HCT116 (cell line): ENCODE measurements around the gene TTLL4.

Experiments used
- EZH2 ChIP-seq: fragments of 200-600 bp; sonication (generic); IDR thresholded peaks from 2 replicates; pipeline ENCODE4 v1.6.1; 2017; ENCODE audit warnings: antibody characterized with exemption, mixed run types
- EZH2phosphoT487 ChIP-seq: fragments of 200-600 bp; IDR thresholded peaks from 2 replicates; pipeline ENCODE4 v1.6.1; 2018; ENCODE audit warnings: antibody characterized with exemption, borderline replicate concordance
- FOSL1 ChIP-seq: IDR thresholded peaks from 2 replicates; pipeline ENCODE4 v1.6.1; 2012; ENCODE audit warnings: low read depth
- POLR2A ChIP-seq: IDR thresholded peaks from 2 replicates; pipeline ENCODE4 v1.7.0; 2011; ENCODE audit warnings: borderline replicate concordance; ENCODE audit not compliant: insufficient read depth, insufficient read length; ENCODE audit errors: extremely low read depth
- SP1 ChIP-seq: IDR thresholded peaks from 2 replicates; pipeline ENCODE4 v1.6.1; 2012; ENCODE audit warnings: low read depth
- ZNF274 ChIP-seq: fragments of 200-500 bp; sonication (Bioruptor generic); IDR thresholded peaks from 2 replicates; pipeline ENCODE4 v1.6.1; 2014; ENCODE audit warnings: mild to moderate bottlenecking, low read depth, low read length, inconsistent platforms
- TF ChIP-seq, protein P1 (sequence below), 3 experiments: fragments of 200-600 bp in 1 of 3; sonication (generic) in 1 of 3; IDR thresholded peaks in 2 of 3; conservative IDR thresholded peaks in 1 of 3; 2 replicates each; pipeline ENCODE4 v1.5.1; 2012 to 2017; ENCODE audit warnings: low read depth in 2 of 3, low read length in 2 of 3, antibody characterized with exemption in 1 of 3, borderline replicate concordance in 1 of 3, control low read depth in 1 of 3, mild to moderate bottlenecking in 1 of 3, mixed read lengths in 1 of 3, mixed run types in 1 of 3, moderate library complexity in 1 of 3; ENCODE audit not compliant: insufficient read depth in 1 of 3
- TF ChIP-seq, protein P2 (sequence below): IDR thresholded peaks from 2 replicates; pipeline ENCODE4 v1.6.1; 2012
- TF ChIP-seq, protein P3 (sequence below): IDR thresholded peaks from 2 replicates; pipeline ENCODE4 v1.6.1; 2012

DNA sequence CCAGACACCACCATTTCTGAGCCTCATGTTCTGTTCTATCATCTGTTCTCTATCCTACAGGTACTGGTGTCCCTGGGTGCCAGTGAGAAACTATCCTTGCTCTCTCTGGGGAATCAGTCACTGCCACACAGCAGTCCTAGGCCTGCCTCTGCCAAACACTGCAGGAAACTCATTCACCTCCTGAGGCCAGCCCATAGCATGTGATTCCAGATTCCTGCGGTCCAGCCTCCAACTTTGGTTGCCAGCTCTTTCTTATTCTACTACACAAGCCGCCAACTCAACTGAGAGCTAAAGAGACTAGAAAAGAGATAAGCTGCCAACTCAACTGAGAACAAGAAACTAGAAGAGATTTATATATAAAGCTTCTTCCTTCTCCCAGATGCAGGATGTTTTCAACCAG lies 8.8 kb upstream of the TTLL4 start:
- TF ChIP-seq, protein P1, sequence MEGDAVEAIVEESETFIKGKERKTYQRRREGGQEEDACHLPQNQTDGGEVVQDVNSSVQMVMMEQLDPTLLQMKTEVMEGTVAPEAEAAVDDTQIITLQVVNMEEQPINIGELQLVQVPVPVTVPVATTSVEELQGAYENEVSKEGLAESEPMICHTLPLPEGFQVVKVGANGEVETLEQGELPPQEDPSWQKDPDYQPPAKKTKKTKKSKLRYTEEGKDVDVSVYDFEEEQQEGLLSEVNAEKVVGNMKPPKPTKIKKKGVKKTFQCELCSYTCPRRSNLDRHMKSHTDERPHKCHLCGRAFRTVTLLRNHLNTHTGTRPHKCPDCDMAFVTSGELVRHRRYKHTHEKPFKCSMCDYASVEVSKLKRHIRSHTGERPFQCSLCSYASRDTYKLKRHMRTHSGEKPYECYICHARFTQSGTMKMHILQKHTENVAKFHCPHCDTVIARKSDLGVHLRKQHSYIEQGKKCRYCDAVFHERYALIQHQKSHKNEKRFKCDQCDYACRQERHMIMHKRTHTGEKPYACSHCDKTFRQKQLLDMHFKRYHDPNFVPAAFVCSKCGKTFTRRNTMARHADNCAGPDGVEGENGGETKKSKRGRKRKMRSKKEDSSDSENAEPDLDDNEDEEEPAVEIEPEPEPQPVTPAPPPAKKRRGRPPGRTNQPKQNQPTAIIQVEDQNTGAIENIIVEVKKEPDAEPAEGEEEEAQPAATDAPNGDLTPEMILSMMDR (IDR thresholded peaks at IDR 0.05 in 2 of 3, conservative IDR thresholded peaks at IDR 0.05 in 1 of 3; ENCODE audit: borderline replicate concordance in 1 of 3, insufficient read depth in 1 of 3, low read depth in 2 of 3, low read length in 2 of 3) = no peak
- no peak for TF ChIP-seq SP1
- no peak for TF ChIP-seq POLR2A
- TF ChIP-seq, protein P2, sequence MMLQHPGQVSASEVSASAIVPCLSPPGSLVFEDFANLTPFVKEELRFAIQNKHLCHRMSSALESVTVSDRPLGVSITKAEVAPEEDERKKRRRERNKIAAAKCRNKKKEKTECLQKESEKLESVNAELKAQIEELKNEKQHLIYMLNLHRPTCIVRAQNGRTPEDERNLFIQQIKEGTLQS = no peak
- TF ChIP-seq EZH2phosphoT487 = no peak
- no peak for TF ChIP-seq FOSL1
- TF ChIP-seq, protein P3, sequence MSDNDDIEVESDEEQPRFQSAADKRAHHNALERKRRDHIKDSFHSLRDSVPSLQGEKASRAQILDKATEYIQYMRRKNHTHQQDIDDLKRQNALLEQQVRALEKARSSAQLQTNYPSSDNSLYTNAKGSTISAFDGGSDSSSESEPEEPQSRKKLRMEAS = no peak
- no peak for TF ChIP-seq EZH2
- no peak for TF ChIP-seq ZNF274
